GM23338 (cell line): Measurements from ENCODE around the gene SLC9A9. TPM values are rescaled to one million over a fixed set of nuclear protein-coding genes. Genes with fewer than 3 reads are reported as not detected.

ENCODE experiments used
- ATAC-seq: fragments of 200-7000 bp; cut with Tn5 transposase; 3 replicates; pipeline ENCODE4 v1.9.1; 2020
- DNase-seq: peaks from one replicate; pipeline ENCODE4 v3.0.0-alpha.2; 2015; ENCODE audit warnings: low spot score
- H2AFZ ChIP-seq: fragments of 200-600 bp; sonication (generic); 2 replicates; pipeline ENCODE4 v1.8.0; 2016; ENCODE audit warnings: antibody characterized with exemption, mild to moderate bottlenecking, moderate library complexity
- H3F3A ChIP-seq: fragments of 200-600 bp; sonication (generic); replicated peaks from 2 replicates; pipeline ENCODE4 v1.8.0; 2017; ENCODE audit warnings: antibody characterized with exemption, mixed run types, low read depth
- H3K27ac ChIP-seq: fragments of 200-600 bp; sonication (generic); 2 replicates; pipeline ENCODE4 v1.6.1; 2016; ENCODE audit warnings: low read depth
- H3K27me3 ChIP-seq: fragments of 200-600 bp; sonication (generic); 2 replicates; pipeline ENCODE4 v1.8.0; 2016; ENCODE audit warnings: mild to moderate bottlenecking, mixed run types, moderate library complexity; ENCODE audit not compliant: insufficient read depth
- H3K36me3 ChIP-seq: fragments of 200-600 bp; sonication (generic); 2 replicates; pipeline ENCODE4 v1.8.0; 2016; ENCODE audit warnings: mild to moderate bottlenecking; ENCODE audit not compliant: insufficient read depth
- H3K4me1 ChIP-seq: fragments of 200-600 bp; sonication (generic); 2 replicates; pipeline ENCODE4 v1.8.0; 2016; ENCODE audit warnings: mild to moderate bottlenecking, moderate library complexity; ENCODE audit not compliant: insufficient read depth
- H3K4me2 ChIP-seq: fragments of 200-600 bp; sonication (generic); 2 replicates; pipeline ENCODE4 v1.7.1; 2017; ENCODE audit warnings: mixed run types
- H3K4me3 ChIP-seq: fragments of 200-600 bp; sonication (generic); 2 replicates; pipeline ENCODE4 v1.6.1; 2016; ENCODE audit warnings: mixed run types
- H3K79me2 ChIP-seq: fragments of 200-600 bp; sonication (generic); replicated peaks from 2 replicates; pipeline ENCODE4 v1.8.0; 2017; ENCODE audit warnings: mild to moderate bottlenecking; ENCODE audit not compliant: insufficient read depth
- H3K9me2 ChIP-seq: fragments of 200-600 bp; sonication (generic); 2 replicates; pipeline ENCODE4 v1.8.0; 2017; ENCODE audit not compliant: insufficient read depth
- H4K20me1 ChIP-seq: fragments of 200-600 bp; sonication (generic); replicated peaks from 2 replicates; pipeline ENCODE4 v1.8.0; 2017; ENCODE audit warnings: mild to moderate bottlenecking; ENCODE audit not compliant: insufficient read depth
- H3K27ac Mint-ChIP-seq: 2 replicates; pipeline ENCODE4 v1.8.0; 2020; ENCODE audit warnings: inconsistent platforms, mild to moderate bottlenecking, moderate library complexity, mixed read lengths
- H3K27me3 Mint-ChIP-seq: 3 replicates; pipeline ENCODE4 v1.8.0; 2022; ENCODE audit warnings: low read depth, mild to moderate bottlenecking, moderate library complexity, mixed read lengths, inconsistent platforms; ENCODE audit not compliant: insufficient read depth, poor library complexity
- H3K36me3 Mint-ChIP-seq: 3 replicates; pipeline ENCODE4 v1.8.0; 2021; ENCODE audit warnings: low read depth, mild to moderate bottlenecking, inconsistent platforms, moderate library complexity, mixed read lengths
- H3K4me1 Mint-ChIP-seq: 3 replicates; pipeline ENCODE4 v1.8.0; 2020; ENCODE audit warnings: mild to moderate bottlenecking, inconsistent platforms, mixed read lengths
- H3K4me3 Mint-ChIP-seq: 3 replicates; pipeline ENCODE4 v1.8.0; 2021; ENCODE audit warnings: moderate library complexity, mild to moderate bottlenecking, inconsistent platforms, mixed read lengths
- H3K9me3 Mint-ChIP-seq: 3 replicates; pipeline ENCODE4 v1.8.0; 2020; ENCODE audit warnings: moderate library complexity, mild to moderate bottlenecking, inconsistent platforms, mixed read lengths
- CREB1 ChIP-seq: fragments of 250-450 bp; sonication (Bioruptor Pico); IDR thresholded peaks from 2 replicates; pipeline ENCODE4 v1.5.0; 2020; ENCODE audit warnings: low read depth, mild to moderate bottlenecking, moderate library complexity
- EZH2 ChIP-seq: fragments of 200-600 bp; sonication (generic); IDR thresholded peaks from one replicate; pipeline ENCODE4 v1.8.0; 2017; ENCODE audit warnings: antibody characterized with exemption, mild to moderate bottlenecking, low read depth; ENCODE audit not compliant: unreplicated experiment
- EZH2phosphoT487 ChIP-seq: fragments of 200-600 bp; sonication (generic); IDR thresholded peaks from one replicate; pipeline ENCODE4 v1.8.1; 2018; ENCODE audit warnings: antibody characterized with exemption; ENCODE audit not compliant: unreplicated experiment
- JUNB ChIP-seq: IDR thresholded peaks from one replicate; pipeline ENCODE4 v1.6.1; 2016; ENCODE audit warnings: antibody characterized with exemption; ENCODE audit not compliant: unreplicated experiment
- NANOG ChIP-seq: IDR thresholded peaks from 2 replicates; pipeline ENCODE4 v1.6.1; 2016; ENCODE audit warnings: antibody characterized with exemption, borderline replicate concordance
- POLR2AphosphoS5 ChIP-seq: IDR thresholded peaks from 2 replicates; pipeline ENCODE4 v1.6.1; 2016; ENCODE audit warnings: antibody characterized with exemption, low read depth
- STAT1 ChIP-seq: IDR thresholded peaks from one replicate; pipeline ENCODE4 v1.6.1; 2016; ENCODE audit warnings: antibody characterized with exemption; ENCODE audit not compliant: unreplicated experiment
- ZNF114 ChIP-seq: fragments of 250-450 bp; sonication (Bioruptor Pico); IDR thresholded peaks from 2 replicates; pipeline ENCODE4 v1.5.0; 2020; ENCODE audit warnings: mild to moderate bottlenecking, moderate library complexity
- ZNF331 ChIP-seq: fragments of 250-450 bp; sonication (Bioruptor Pico); IDR thresholded peaks from 2 replicates; pipeline ENCODE4 v1.5.0; 2020; ENCODE audit warnings: low read depth, mild to moderate bottlenecking, moderate library complexity
- polyA plus RNA-seq: library from polyadenylated mRNA; unstranded; fragments of >200 nt; fragmentation: Nextera tagmentation; extraction: Ambion mirVana; gene quantifications from 2 replicates; pipeline ENCODE4 v1.2.1, GENCODE V29; 2016
- total RNA-seq: library from RNA; depleted of rRNA; stranded (reverse); fragments of >200 nt; shearing (Covaris generic); gene quantifications from 2 replicates; pipeline ENCODE4 v1.2.3, GENCODE V29; 2014
- TF ChIP-seq, protein P1 (sequence below), 2 experiments: fragments of 200-600 bp in 1 of 2; sonication (generic) in 1 of 2; conservative IDR thresholded peaks; 2 replicates each; pipeline versions ENCODE4 v1.5.1 to v1.6.1; 2016 to 2017; ENCODE audit warnings: antibody characterized with exemption in 2 of 2, low read depth in 2 of 2, mild to moderate bottlenecking in 2 of 2, moderate library complexity in 1 of 2
- TF ChIP-seq, protein P2 (sequence below): fragments of 250-450 bp; sonication (Bioruptor Pico); IDR thresholded peaks from 2 replicates; pipeline ENCODE4 v1.5.0; 2020; ENCODE audit warnings: mild to moderate bottlenecking, moderate library complexity
- TF ChIP-seq, protein P3 (sequence below): IDR thresholded peaks from 2 replicates; pipeline ENCODE4 v1.6.1; 2016; ENCODE audit warnings: antibody characterized with exemption
- TF ChIP-seq, protein P4 (sequence below): IDR thresholded peaks from one replicate; pipeline ENCODE4 v1.6.1; 2018; ENCODE audit warnings: antibody characterized with exemption; ENCODE audit not compliant: unreplicated experiment

The SLC9A9 gene
- total and polyA plus RNA-seq, 2 experiments from 2014 or later: 1.3 to 1.6 TPM

DNA sequence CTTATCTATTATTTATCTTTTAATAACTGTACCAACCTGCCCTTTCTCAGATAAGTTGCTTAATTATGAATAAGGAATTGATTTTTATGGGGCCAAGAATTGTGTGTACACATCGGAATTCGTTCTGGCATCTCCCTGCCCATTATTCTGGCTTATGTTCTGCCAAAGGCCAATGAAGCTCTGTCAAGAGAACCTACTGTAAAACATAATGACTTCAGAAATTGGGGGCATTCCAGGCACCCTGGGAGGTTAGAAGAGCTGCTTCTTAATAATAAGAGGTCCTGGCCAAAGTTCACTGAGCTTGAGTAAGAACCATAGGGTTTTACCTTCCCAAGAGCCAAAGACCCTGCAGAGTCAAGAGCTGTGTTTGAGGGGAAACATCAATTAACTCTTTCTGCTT lies 261.7 kb downstream of the SLC9A9 start:
- Mint-ChIP-seq H3K4me1 (no peaks in the 10 kb centered on the region), H3K27ac (no peak overlapping the region), H3K36me3 (no peaks in the 10 kb centered on the region), H3K27me3 (no peaks in the 10 kb centered on the region), H3K4me3 (no peak overlapping the region), H3K9me3 (no peaks in the 10 kb centered on the region)
- DNase-seq (no peak), ATAC-seq (no peak)
- TF ChIP-seq, protein P1, sequence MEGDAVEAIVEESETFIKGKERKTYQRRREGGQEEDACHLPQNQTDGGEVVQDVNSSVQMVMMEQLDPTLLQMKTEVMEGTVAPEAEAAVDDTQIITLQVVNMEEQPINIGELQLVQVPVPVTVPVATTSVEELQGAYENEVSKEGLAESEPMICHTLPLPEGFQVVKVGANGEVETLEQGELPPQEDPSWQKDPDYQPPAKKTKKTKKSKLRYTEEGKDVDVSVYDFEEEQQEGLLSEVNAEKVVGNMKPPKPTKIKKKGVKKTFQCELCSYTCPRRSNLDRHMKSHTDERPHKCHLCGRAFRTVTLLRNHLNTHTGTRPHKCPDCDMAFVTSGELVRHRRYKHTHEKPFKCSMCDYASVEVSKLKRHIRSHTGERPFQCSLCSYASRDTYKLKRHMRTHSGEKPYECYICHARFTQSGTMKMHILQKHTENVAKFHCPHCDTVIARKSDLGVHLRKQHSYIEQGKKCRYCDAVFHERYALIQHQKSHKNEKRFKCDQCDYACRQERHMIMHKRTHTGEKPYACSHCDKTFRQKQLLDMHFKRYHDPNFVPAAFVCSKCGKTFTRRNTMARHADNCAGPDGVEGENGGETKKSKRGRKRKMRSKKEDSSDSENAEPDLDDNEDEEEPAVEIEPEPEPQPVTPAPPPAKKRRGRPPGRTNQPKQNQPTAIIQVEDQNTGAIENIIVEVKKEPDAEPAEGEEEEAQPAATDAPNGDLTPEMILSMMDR (conservative IDR thresholded peaks at IDR 0.05; ENCODE audit: low read depth in 2 of 2): no peak
- TF ChIP-seq EZH2phosphoT487 (no peak), JUNB (no peak), ZNF331 (no peak), POLR2AphosphoS5 (no peak), CREB1 (CRISPR knock-in tag) (no peak), EZH2 (no peak), STAT1 (no peak), NANOG (no peak), ZNF114 (CRISPR knock-in tag) (no peak)
- TF ChIP-seq, protein P2, sequence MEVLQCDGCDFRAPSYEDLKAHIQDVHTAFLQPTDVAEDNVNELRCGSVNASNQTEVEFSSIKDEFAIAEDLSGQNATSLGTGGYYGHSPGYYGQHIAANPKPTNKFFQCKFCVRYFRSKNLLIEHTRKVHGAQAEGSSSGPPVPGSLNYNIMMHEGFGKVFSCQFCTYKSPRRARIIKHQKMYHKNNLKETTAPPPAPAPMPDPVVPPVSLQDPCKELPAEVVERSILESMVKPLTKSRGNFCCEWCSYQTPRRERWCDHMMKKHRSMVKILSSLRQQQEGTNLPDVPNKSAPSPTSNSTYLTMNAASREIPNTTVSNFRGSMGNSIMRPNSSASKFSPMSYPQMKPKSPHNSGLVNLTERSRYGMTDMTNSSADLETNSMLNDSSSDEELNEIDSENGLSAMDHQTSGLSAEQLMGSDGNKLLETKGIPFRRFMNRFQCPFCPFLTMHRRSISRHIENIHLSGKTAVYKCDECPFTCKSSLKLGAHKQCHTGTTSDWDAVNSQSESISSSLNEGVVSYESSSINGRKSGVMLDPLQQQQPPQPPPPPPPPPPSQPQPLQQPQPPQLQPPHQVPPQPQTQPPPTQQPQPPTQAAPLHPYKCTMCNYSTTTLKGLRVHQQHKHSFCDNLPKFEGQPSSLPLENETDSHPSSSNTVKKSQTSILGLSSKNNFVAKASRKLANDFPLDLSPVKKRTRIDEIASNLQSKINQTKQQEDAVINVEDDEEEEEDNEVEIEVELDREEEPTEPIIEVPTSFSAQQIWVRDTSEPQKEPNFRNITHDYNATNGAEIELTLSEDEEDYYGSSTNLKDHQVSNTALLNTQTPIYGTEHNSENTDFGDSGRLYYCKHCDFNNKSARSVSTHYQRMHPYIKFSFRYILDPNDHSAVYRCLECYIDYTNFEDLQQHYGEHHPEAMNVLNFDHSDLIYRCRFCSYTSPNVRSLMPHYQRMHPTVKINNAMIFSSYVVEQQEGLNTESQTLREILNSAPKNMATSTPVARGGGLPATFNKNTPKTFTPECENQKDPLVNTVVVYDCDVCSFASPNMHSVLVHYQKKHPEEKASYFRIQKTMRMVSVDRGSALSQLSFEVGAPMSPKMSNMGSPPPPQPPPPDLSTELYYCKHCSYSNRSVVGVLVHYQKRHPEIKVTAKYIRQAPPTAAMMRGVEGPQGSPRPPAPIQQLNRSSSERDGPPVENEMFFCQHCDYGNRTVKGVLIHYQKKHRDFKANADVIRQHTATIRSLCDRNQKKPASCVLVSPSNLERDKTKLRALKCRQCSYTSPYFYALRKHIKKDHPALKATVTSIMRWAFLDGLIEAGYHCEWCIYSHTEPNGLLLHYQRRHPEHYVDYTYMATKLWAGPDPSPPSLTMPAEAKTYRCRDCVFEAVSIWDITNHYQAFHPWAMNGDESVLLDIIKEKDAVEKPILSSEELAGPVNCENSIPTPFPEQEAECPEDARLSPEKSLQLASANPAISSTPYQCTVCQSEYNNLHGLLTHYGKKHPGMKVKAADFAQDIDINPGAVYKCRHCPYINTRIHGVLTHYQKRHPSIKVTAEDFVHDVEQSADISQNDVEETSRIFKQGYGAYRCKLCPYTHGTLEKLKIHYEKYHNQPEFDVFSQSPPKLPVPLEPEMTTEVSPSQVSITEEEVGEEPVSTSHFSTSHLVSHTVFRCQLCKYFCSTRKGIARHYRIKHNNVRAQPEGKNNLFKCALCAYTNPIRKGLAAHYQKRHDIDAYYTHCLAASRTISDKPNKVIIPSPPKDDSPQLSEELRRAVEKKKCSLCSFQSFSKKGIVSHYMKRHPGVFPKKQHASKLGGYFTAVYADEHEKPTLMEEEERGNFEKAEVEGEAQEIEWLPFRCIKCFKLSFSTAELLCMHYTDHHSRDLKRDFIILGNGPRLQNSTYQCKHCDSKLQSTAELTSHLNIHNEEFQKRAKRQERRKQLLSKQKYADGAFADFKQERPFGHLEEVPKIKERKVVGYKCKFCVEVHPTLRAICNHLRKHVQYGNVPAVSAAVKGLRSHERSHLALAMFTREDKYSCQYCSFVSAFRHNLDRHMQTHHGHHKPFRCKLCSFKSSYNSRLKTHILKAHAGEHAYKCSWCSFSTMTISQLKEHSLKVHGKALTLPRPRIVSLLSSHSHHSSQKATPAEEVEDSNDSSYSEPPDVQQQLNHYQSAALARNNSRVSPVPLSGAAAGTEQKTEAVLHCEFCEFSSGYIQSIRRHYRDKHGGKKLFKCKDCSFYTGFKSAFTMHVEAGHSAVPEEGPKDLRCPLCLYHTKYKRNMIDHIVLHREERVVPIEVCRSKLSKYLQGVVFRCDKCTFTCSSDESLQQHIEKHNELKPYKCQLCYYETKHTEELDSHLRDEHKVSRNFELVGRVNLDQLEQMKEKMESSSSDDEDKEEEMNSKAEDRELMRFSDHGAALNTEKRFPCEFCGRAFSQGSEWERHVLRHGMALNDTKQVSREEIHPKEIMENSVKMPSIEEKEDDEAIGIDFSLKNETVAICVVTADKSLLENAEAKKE (CRISPR knock-in tag): no peak
- TF ChIP-seq, protein P3, sequence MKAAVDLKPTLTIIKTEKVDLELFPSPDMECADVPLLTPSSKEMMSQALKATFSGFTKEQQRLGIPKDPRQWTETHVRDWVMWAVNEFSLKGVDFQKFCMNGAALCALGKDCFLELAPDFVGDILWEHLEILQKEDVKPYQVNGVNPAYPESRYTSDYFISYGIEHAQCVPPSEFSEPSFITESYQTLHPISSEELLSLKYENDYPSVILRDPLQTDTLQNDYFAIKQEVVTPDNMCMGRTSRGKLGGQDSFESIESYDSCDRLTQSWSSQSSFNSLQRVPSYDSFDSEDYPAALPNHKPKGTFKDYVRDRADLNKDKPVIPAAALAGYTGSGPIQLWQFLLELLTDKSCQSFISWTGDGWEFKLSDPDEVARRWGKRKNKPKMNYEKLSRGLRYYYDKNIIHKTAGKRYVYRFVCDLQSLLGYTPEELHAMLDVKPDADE: no peak
- TF ChIP-seq, protein P4, sequence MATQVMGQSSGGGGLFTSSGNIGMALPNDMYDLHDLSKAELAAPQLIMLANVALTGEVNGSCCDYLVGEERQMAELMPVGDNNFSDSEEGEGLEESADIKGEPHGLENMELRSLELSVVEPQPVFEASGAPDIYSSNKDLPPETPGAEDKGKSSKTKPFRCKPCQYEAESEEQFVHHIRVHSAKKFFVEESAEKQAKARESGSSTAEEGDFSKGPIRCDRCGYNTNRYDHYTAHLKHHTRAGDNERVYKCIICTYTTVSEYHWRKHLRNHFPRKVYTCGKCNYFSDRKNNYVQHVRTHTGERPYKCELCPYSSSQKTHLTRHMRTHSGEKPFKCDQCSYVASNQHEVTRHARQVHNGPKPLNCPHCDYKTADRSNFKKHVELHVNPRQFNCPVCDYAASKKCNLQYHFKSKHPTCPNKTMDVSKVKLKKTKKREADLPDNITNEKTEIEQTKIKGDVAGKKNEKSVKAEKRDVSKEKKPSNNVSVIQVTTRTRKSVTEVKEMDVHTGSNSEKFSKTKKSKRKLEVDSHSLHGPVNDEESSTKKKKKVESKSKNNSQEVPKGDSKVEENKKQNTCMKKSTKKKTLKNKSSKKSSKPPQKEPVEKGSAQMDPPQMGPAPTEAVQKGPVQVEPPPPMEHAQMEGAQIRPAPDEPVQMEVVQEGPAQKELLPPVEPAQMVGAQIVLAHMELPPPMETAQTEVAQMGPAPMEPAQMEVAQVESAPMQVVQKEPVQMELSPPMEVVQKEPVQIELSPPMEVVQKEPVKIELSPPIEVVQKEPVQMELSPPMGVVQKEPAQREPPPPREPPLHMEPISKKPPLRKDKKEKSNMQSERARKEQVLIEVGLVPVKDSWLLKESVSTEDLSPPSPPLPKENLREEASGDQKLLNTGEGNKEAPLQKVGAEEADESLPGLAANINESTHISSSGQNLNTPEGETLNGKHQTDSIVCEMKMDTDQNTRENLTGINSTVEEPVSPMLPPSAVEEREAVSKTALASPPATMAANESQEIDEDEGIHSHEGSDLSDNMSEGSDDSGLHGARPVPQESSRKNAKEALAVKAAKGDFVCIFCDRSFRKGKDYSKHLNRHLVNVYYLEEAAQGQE: no peak
- H3K4me2 ChIP-seq: no peak overlapping the region
- H2AFZ ChIP-seq: no peak overlapping the region
- H3K79me2 ChIP-seq: no peaks in the 10 kb centered on the region
- 0 out of 2 replicates have a peak, but pooled peaks cover 5% of the 10 kb centered on the region for H3K9me2 ChIP-seq
- no peaks in the 10 kb centered on the region for H4K20me1 ChIP-seq
- no peak overlapping the region for H3K4me3 ChIP-seq
- no peaks in the 10 kb centered on the region for H3F3A ChIP-seq
- no peaks in the 10 kb centered on the region for H3K36me3 ChIP-seq
- H3K4me1 ChIP-seq: no peaks in the 10 kb centered on the region
- H3K27ac ChIP-seq: no peak overlapping the region
- H3K27me3 ChIP-seq: no peaks in the 10 kb centered on the region
